ENCODE data around the gene CXCL9. TPM values are rescaled to one million over a fixed set of nuclear protein-coding genes. Genes with fewer than 3 reads are reported as not detected.

The CXCL9 gene
- total RNA-seq, 4 donors from 2014 or later = 0.13 to 0.31 TPM; not detected in 2

- H3K27me3 ChIP-seq = no peaks in the 10 kb centered on the region
- H3K9me3 ChIP-seq = no peaks in the 10 kb centered on the region
- H3K4me1 ChIP-seq = no peaks in the 10 kb centered on the region
- ATAC-seq = no peak
- no peak overlapping the region for H3K4me3 ChIP-seq
- no peaks in the 10 kb centered on the region for H3K36me3 ChIP-seq
- no peak overlapping the region for H3K27ac ChIP-seq
- WGBS, 2 donors (ENCODE audit: low coverage in 1 of 2) = 62 to 100% methylated on average over 1 of the region's 1 CpG
- TF ChIP-seq POLR2AphosphoS5 (IDR thresholded peaks at IDR 0.05) = no peak
These were observed 10.2 kb downstream of the CXCL9 start for GRCh38 chr4:75997081-75997480.

- TF ChIP-seq EP300 (IDR thresholded peaks at IDR 0.05) (no peak), POLR2AphosphoS5 (IDR thresholded peaks at IDR 0.05) (no peak), POLR2A (IDR thresholded peaks at IDR 0.05) (no peak), CTCF (IDR thresholded peaks at IDR 0.05) (peak; percentile 51 to 71 (median 60))
- Histone ChIP-seq H3K4me3 (no peak overlapping the region), H3K9me3 (no peaks in the 10 kb centered on the region), H3K36me3 (no peaks in the 10 kb centered on the region), H3K4me1 (peaks cover 0 to 5% (median 0%) of the 10 kb centered on the region in 3 donors), H3K27me3 (no peaks in the 10 kb centered on the region), H3K27ac (no peak overlapping the region)
- WGBS, 2 donors (ENCODE audit: low coverage in 1 of 2) = 1 to 3% methylated on average over 5 of the region's 5 CpGs
- no peak for ATAC-seq
These were observed 11.6 kb downstream of the CXCL9 start for GRCh38 chr4:75995727-75996126.

GRCh38 chr4:75992462-75992861 is 14.8 kb downstream of the CXCL9 start:
- H3K27me3 ChIP-seq = no peaks in the 10 kb centered on the region
- no peak for ATAC-seq
- H3K27ac ChIP-seq = no peak overlapping the region
- H3K9me3 ChIP-seq = no peaks in the 10 kb centered on the region
- WGBS, 2 donors (ENCODE audit: low coverage in 1 of 2) = 89% methylated on average over 1 of the region's 1 CpG
- peaks cover 6 to 27% (median 14%) of the 10 kb centered on the region in 3 donors for H3K4me1 ChIP-seq
- no peak for TF ChIP-seq POLR2A (IDR thresholded peaks at IDR 0.05)
- TF ChIP-seq EP300 (IDR thresholded peaks at IDR 0.05) = no peak
- TF ChIP-seq CTCF (IDR thresholded peaks at IDR 0.05) = no peak
- TF ChIP-seq POLR2AphosphoS5 (IDR thresholded peaks at IDR 0.05) = no peak
- no peaks in the 10 kb centered on the region for H3K36me3 ChIP-seq
- H3K4me3 ChIP-seq = no peak overlapping the region

GRCh38 chr4:75989846-75990528 is 17.3 kb downstream of the CXCL9 start:
- Histone ChIP-seq H3K4me1 (peaks cover 6 to 27% (median 14%) of the 10 kb centered on the region in 3 donors), H3K9me3 (no peaks in the 10 kb centered on the region), H3K36me3 (no peaks in the 10 kb centered on the region), H3K4me3 (peak overlapping the region; percentile 69 to 71), H3K27me3 (no peaks in the 10 kb centered on the region), H3K27ac (peak overlapping the region in 3 of 4 donors; percentile 72 to 78 (median 76))
- no peak for TF ChIP-seq EP300 (IDR thresholded peaks at IDR 0.05)
- no peak for TF ChIP-seq CTCF (IDR thresholded peaks at IDR 0.05)
- TF ChIP-seq POLR2AphosphoS5 (IDR thresholded peaks at IDR 0.05) = no peak
- no peak for TF ChIP-seq POLR2A (IDR thresholded peaks at IDR 0.05)
- 1 to 2% methylated on average over 11 to 20 of the region's 20 CpGs for WGBS, 2 donors (ENCODE audit: low coverage in 1 of 2)
- no peak for ATAC-seq

- no peak for TF ChIP-seq EP300 (IDR thresholded peaks at IDR 0.05)
- no peak for TF ChIP-seq CTCF (IDR thresholded peaks at IDR 0.05)
- TF ChIP-seq POLR2AphosphoS5 (IDR thresholded peaks at IDR 0.05) = no peak
- no peak for TF ChIP-seq POLR2A (IDR thresholded peaks at IDR 0.05)
- 65 to 84% methylated on average over 2 to 3 of the region's 3 CpGs for WGBS, 2 donors (ENCODE audit: low coverage in 1 of 2)
- Histone ChIP-seq H3K27ac (no peak overlapping the region), H3K36me3 (peaks cover 5 to 24% of the 10 kb centered on the region in 2 donors), H3K4me1 (peaks cover 6 to 22% (median 14%) of the 10 kb centered on the region in 3 donors), H3K9me3 (no peaks in the 10 kb centered on the region), H3K27me3 (no peaks in the 10 kb centered on the region), H3K4me3 (no peak overlapping the region)
- no peak for ATAC-seq
These were observed 22.2 kb downstream of the CXCL9 start for GRCh38 chr4:75985116-75985515.

Data from gastroesophageal sphincter (tissue), 4 donors.